H1 (cell line): Measurements from ENCODE around the gene NME3. TPM values are rescaled to one million over a fixed set of nuclear protein-coding genes. Genes with fewer than 3 reads are reported as not detected.

Experiments
- CTCF ChIA-PET: fragments of 300-600 bp; sonication (Branson Sonifier 250); formaldehyde crosslinking; loops from one replicate; lab custom pipeline; 2021; ENCODE audit not compliant: partially characterized antibody; lab: Charles Lee
- POLR2A ChIA-PET: fragments of 300-600 bp; sonication (Branson Sonifier 250); formaldehyde crosslinking; loops from one replicate; lab custom pipeline; 2021; ENCODE audit warnings: inconsistent platforms; ENCODE audit not compliant: partially characterized antibody; lab: Charles Lee
- DNase-seq, 2 experiments: peaks; one replicate each; pipeline versions ENCODE4 v3.0.0 to v3.0.0-alpha.2; 2010 to 2022; ENCODE audit warnings: low spot score in 2 of 2, low read depth in 1 of 2, mixed read lengths in 1 of 2
- FAIRE-seq: peaks from 2 replicates; lab custom pipeline; 2011; peaks lifted over from hg19 to GRCh38; lab: Jason Lieb, UNC
- H2AFZ ChIP-seq: 2 replicates; pipeline ENCODE4 v1.8.1; 2012; ENCODE audit warnings: low read length, inconsistent platforms
- H2AK5ac ChIP-seq: 2 replicates; pipeline ENCODE4 v1.6.1; 2013; ENCODE audit warnings: low read depth, low read length
- H2BK120ac ChIP-seq: replicated peaks from 2 replicates; pipeline ENCODE3; 2013; ENCODE audit warnings: low read depth, low read length, inconsistent platforms
- H2BK12ac ChIP-seq: 2 replicates; pipeline ENCODE4 v1.6.1; 2013; ENCODE audit warnings: low read depth, low read length
- H2BK15ac ChIP-seq: 2 replicates; pipeline ENCODE4 v1.6.1; 2013; ENCODE audit warnings: low read length
- H2BK20ac ChIP-seq: 2 replicates; pipeline ENCODE4 v1.6.1; 2013; ENCODE audit warnings: low read length
- H2BK5ac ChIP-seq: 2 replicates; pipeline ENCODE4 v1.6.1; 2013; ENCODE audit warnings: low read depth, low read length
- H3K14ac ChIP-seq: 2 replicates; pipeline ENCODE4 v1.6.1; 2013; ENCODE audit warnings: inconsistent platforms; ENCODE audit not compliant: insufficient read length
- H3K18ac ChIP-seq: 2 replicates; pipeline ENCODE4 v1.6.1; 2013; ENCODE audit warnings: low read length; ENCODE audit errors: extremely low read depth
- H3K23ac ChIP-seq: 2 replicates; pipeline ENCODE4 v1.6.1; 2013; ENCODE audit warnings: inconsistent platforms; ENCODE audit not compliant: insufficient read length
- H3K23me2 ChIP-seq: 2 replicates; pipeline ENCODE4 v1.6.1; 2013; ENCODE audit warnings: low read depth, low read length
- H3K27ac ChIP-seq: 2 replicates; pipeline ENCODE4 v1.6.1; 2011; ENCODE audit warnings: low read depth, low read length, inconsistent platforms
- H3K27me3 ChIP-seq, 4 experiments: replicated peaks in 1 of 4; 1 replicate in 1 of 4; 2 replicates in 3 of 4; pipeline versions ENCODE4 v1.6.1 to v1.8.1; 2011 to 2013; ENCODE audit warnings: low read length in 3 of 4, mild to moderate bottlenecking in 3 of 4, inconsistent platforms in 2 of 4, mixed read lengths in 2 of 4, moderate library complexity in 1 of 4; ENCODE audit not compliant: control insufficient read depth in 3 of 4, insufficient read depth in 3 of 4; ENCODE audit errors: extremely low read depth in 1 of 4
- H3K36me3 ChIP-seq, 4 experiments: 2 replicates each; pipeline versions ENCODE4 v1.6.1 to v1.8.1; 2011 to 2013; ENCODE audit warnings: mild to moderate bottlenecking in 4 of 4, low read length in 3 of 4, moderate library complexity in 2 of 4, control low read depth in 1 of 4, inconsistent platforms in 1 of 4; ENCODE audit not compliant: insufficient read depth in 4 of 4, control insufficient read depth in 2 of 4
- H3K4ac ChIP-seq: replicated peaks from 2 replicates; pipeline ENCODE3; 2013; ENCODE audit warnings: low read length, low read depth, mixed read lengths, inconsistent platforms; ENCODE audit not compliant: insufficient read length
- H3K4me1 ChIP-seq, 4 experiments: replicated peaks in 1 of 4; 1 replicate in 1 of 4; 2 replicates in 3 of 4; pipeline versions ENCODE4 v1.6.1 to v1.8.1; 2011 to 2013; ENCODE audit warnings: low read length in 3 of 4, inconsistent platforms in 2 of 4, mixed read lengths in 1 of 4; ENCODE audit not compliant: insufficient read depth in 4 of 4, control insufficient read depth in 3 of 4
- H3K4me2 ChIP-seq, 2 experiments: 2 replicates each; pipeline versions ENCODE4 v1.6.1 to v1.8.1; 2011 to 2013; ENCODE audit warnings: low read depth in 2 of 2, low read length in 2 of 2, control low read depth in 1 of 2, inconsistent platforms in 1 of 2, mild to moderate bottlenecking in 1 of 2; ENCODE audit not compliant: insufficient read depth in 1 of 2
- H3K4me3 ChIP-seq, 4 experiments: fragments of 200-600, 300-600 bp in 1 of 4; sonication (generic), shearing (Covaris generic), sonication (Bioruptor Twin) in 1 of 4; 2 replicates each; pipeline versions ENCODE4 v1.5.1 to v1.8.1; 2011 to 2016; ENCODE audit warnings: low read length in 4 of 4, low read depth in 3 of 4, control low read depth in 2 of 4, inconsistent platforms in 2 of 4, mild to moderate bottlenecking in 2 of 4, mixed read lengths in 1 of 4, moderate library complexity in 1 of 4; ENCODE audit not compliant: insufficient read depth in 2 of 4; ENCODE audit errors: extremely low read depth in 1 of 4
- H3K56ac ChIP-seq: replicated peaks from 2 replicates; pipeline ENCODE3; 2013; ENCODE audit warnings: low read depth, mild to moderate bottlenecking, mixed read lengths, low read length, inconsistent platforms; ENCODE audit not compliant: insufficient read length
- H3K79me1 ChIP-seq: 2 replicates; pipeline ENCODE4 v1.6.1; 2013; ENCODE audit warnings: low read depth, low read length, control low read depth
- H3K79me2 ChIP-seq, 2 experiments: 2 replicates each; pipeline versions ENCODE4 v1.6.1 to v1.8.1; 2012 to 2013; ENCODE audit warnings: low read length in 2 of 2, mild to moderate bottlenecking in 2 of 2, inconsistent platforms in 1 of 2; ENCODE audit not compliant: insufficient read depth in 2 of 2, control insufficient read depth in 1 of 2
- H3K9ac ChIP-seq, 4 experiments: replicated peaks in 1 of 4; 1 replicate in 1 of 4; 2 replicates in 3 of 4; pipeline versions ENCODE4 v1.6.1 to v1.8.1; 2011 to 2013; ENCODE audit warnings: low read depth in 3 of 4, low read length in 3 of 4, control low read depth in 2 of 4, mild to moderate bottlenecking in 2 of 4, moderate library complexity in 2 of 4, inconsistent platforms in 1 of 4; ENCODE audit errors: extremely low read depth in 1 of 4
- H3K9me3 ChIP-seq, 2 experiments: 2 replicates each; pipeline versions ENCODE4 v1.6.1 to v1.8.1; 2012 to 2013; ENCODE audit warnings: mild to moderate bottlenecking in 2 of 2, moderate library complexity in 2 of 2, control low read depth in 1 of 2, inconsistent platforms in 1 of 2, low read depth in 1 of 2, low read length in 1 of 2, mixed read lengths in 1 of 2; ENCODE audit not compliant: insufficient read depth in 2 of 2
- H4K20me1 ChIP-seq, 2 experiments: replicated peaks in 1 of 2; 2 replicates each; pipeline versions ENCODE3 to v1.8.1; 2011 to 2013; ENCODE audit warnings: inconsistent platforms in 2 of 2, low read length in 2 of 2, mild to moderate bottlenecking in 1 of 2; ENCODE audit not compliant: insufficient read depth in 2 of 2, control insufficient read depth in 1 of 2
- H4K5ac ChIP-seq: 2 replicates; pipeline ENCODE4 v1.6.1; 2013; ENCODE audit warnings: low read length, low read depth, mixed read lengths, inconsistent platforms; ENCODE audit not compliant: insufficient read length
- H4K8ac ChIP-seq: 2 replicates; pipeline ENCODE4 v1.8.0; 2013; ENCODE audit warnings: mild to moderate bottlenecking, moderate library complexity, low read length, inconsistent platforms; ENCODE audit not compliant: insufficient read depth; ENCODE audit errors: extremely low read depth
- H4K91ac ChIP-seq: replicated peaks from 2 replicates; pipeline ENCODE3; 2013; ENCODE audit warnings: low read length, mixed read lengths, inconsistent platforms; ENCODE audit not compliant: insufficient read length
- ATF2 ChIP-seq: IDR thresholded peaks from 2 replicates; pipeline ENCODE4 v1.6.1; 2012; ENCODE audit warnings: low read length, inconsistent platforms
- BACH1 ChIP-seq: IDR thresholded peaks from 2 replicates; pipeline ENCODE4 v1.6.1; 2012; ENCODE audit warnings: low read length, improper control_type of control experiment
- KDM5A ChIP-seq: fragments of 200-600 bp; IDR thresholded peaks from 2 replicates; pipeline ENCODE4 v1.7.1; 2012; ENCODE audit warnings: mild to moderate bottlenecking, low read length, inconsistent platforms, mixed read lengths
- MAFK ChIP-seq: IDR thresholded peaks from 2 replicates; pipeline ENCODE4 v1.6.1; 2012; ENCODE audit warnings: low read depth, mild to moderate bottlenecking, improper control_type of control experiment, low read length
- NANOG ChIP-seq: IDR thresholded peaks from 2 replicates; pipeline ENCODE4 v1.6.1; 2011; ENCODE audit warnings: low read length, low read depth, mild to moderate bottlenecking, inconsistent platforms; ENCODE audit not compliant: insufficient read depth, poor library complexity, severe bottlenecking
- POU5F1 ChIP-seq: IDR thresholded peaks from 2 replicates; pipeline ENCODE4 v1.6.1; 2011; ENCODE audit warnings: low read depth, mild to moderate bottlenecking, low read length, moderate library complexity
- RAD21 ChIP-seq, 2 experiments: IDR thresholded peaks in 1 of 2; conservative IDR thresholded peaks in 1 of 2; 2 replicates each; pipeline ENCODE4 v1.6.1; 2011; ENCODE audit warnings: low read depth in 2 of 2, low read length in 2 of 2, improper control_type of control experiment in 1 of 2, inconsistent platforms in 1 of 2, mild to moderate bottlenecking in 1 of 2, moderate library complexity in 1 of 2
- SUZ12 ChIP-seq: fragments of 200-600 bp; sonication (generic); IDR thresholded peaks from 2 replicates; pipeline ENCODE4 v1.6.1; 2012; ENCODE audit warnings: mild to moderate bottlenecking, inconsistent platforms, low read length, moderate library complexity, mixed read lengths
- TAF1 ChIP-seq: IDR thresholded peaks from 2 replicates; pipeline ENCODE4 v1.6.1; 2011; ENCODE audit warnings: mild to moderate bottlenecking, low read depth, low read length
- TAF7 ChIP-seq: optimal IDR thresholded peaks from 2 replicates; pipeline ENCODE3; 2011; ENCODE audit warnings: low read depth, mild to moderate bottlenecking, inconsistent platforms, low read length, moderate library complexity, borderline replicate concordance
- WGBS, 2 experiments: shearing (Covaris generic) in 1 of 2; methylation state at CpG; one replicate each; pipeline versions ENCODE4 v1.1.6 to v1.1.7; 2013 to 2015; ENCODE audit warnings: low lambda C conversion rate in 2 of 2, mixed read lengths in 2 of 2, inconsistent platforms in 1 of 2, low coverage in 1 of 2, missing lambda C conversion rate in 1 of 2; ENCODE audit not compliant: insufficient replicate concordance in 2 of 2, insufficient coverage in 1 of 2, insufficient read length in 1 of 2; ENCODE audit errors: extremely low coverage in 1 of 2, missing lambda C conversion rate in 1 of 2; 5-methylcytosine and 5-hydroxymethylcytosine counted together
- polyA plus RNA-seq, 7 experiments: library from polyadenylated mRNA; depleted of rRNA in 3 of 7; stranded (reverse) in 5 of 7; unstranded in 2 of 7; fragments of >200 nt in 5 of 7; fragments of 200-250 nt in 2 of 7; gene quantifications; 1 replicate in 5 of 7; 2 replicates in 1 of 7; 4 replicates in 1 of 7; pipeline versions ENCODE4 v1.2.1 to v1.2.3, GENCODE V29; 2011 to 2013; ENCODE audit warnings: missing spikeins in 2 of 7, mixed read lengths in 2 of 7
- total RNA-seq: library from RNA; stranded (reverse); fragmentation: NEBNext Ultra II Directional; extraction: Animal tissue kit (Norgen Biotek cat#: 25700); gene quantifications from 2 replicates; pipeline ENCODE4 v1.2.1, GENCODE V29; 2021

The NME3 gene
- total and polyA plus RNA-seq, 2 of the 8 experiments (the other 6 are each of a cell fraction or from before 2014, with no cell fraction given) = 72.5 to 163 TPM

GRCh38 chr16:1766701-1767100 is 4.6 kb downstream of the NME3 start:
- ChIA-PET POLR2A (interaction anchor here (13.5 kb wide), 1 partner anchor 13 kb away, joined by 246 read pairs; the partner anchor contains the start of genes NUBP2 and SPSB3), CTCF (interaction anchor here (3.1 kb wide), 1 partner anchor 7 kb away, joined by 13 read pairs; the partner anchor contains the start of genes EME2 and MRPS34)
- no peaks in the 10 kb centered on the region for H3K79me1 ChIP-seq
- FAIRE-seq (no peak), DNase-seq (no peak)
- H2BK120ac ChIP-seq = no peak overlapping the region
- peaks cover 0 to 21% (median 12%) of the 10 kb centered on the region in 4 experiments; a peak in 5 of 7 replicates for H3K4me1 ChIP-seq
- H3K23me2 ChIP-seq = peaks cover 8% of the 10 kb centered on the region; the same call in 1 of the 2 replicates
- H3K14ac ChIP-seq = no peak overlapping the region
- H2BK20ac ChIP-seq = no peak overlapping the region
- peaks cover 1 to 13% of the 10 kb centered on the region in 2 experiments for H4K20me1 ChIP-seq
- no peaks in the 10 kb centered on the region; a peak in 1 of 4 replicates for H3K9me3 ChIP-seq
- 97% methylated on average over 14 of the region's 18 CpGs; no CpG with 5 or more reads in 1 of the 2 experiments for WGBS, 2 experiments
- no peak overlapping the region for H4K91ac ChIP-seq
- H2BK5ac ChIP-seq = no peak overlapping the region
- no peak overlapping the region for H3K9ac ChIP-seq
- TF ChIP-seq KDM5A = no peak
- TF ChIP-seq NANOG = no peak
- TF ChIP-seq POU5F1 = no peak
- TF ChIP-seq RAD21 (IDR thresholded peaks at IDR 0.05 in 1 of 2, conservative IDR thresholded peaks at IDR 0.05 in 1 of 2; ENCODE audit: low read depth in 2 of 2, low read length in 2 of 2) = no peak
- no peak for TF ChIP-seq TAF1
- no peak for TF ChIP-seq MAFK
- no peak for TF ChIP-seq BACH1
- no peak for TF ChIP-seq ATF2
- TF ChIP-seq TAF7 = no peak
- TF ChIP-seq SUZ12 = no peak
- H2AFZ ChIP-seq = no peak overlapping the region
- H2AK5ac ChIP-seq = no peak overlapping the region
- H3K36me3 ChIP-seq = peaks cover 3 to 37% (median 7%) of the 10 kb centered on the region in 4 experiments; a peak in 4 of 8 replicates
- H3K4me3 ChIP-seq = no peak overlapping the region
- no peak overlapping the region for H3K4me2 ChIP-seq
- H3K23ac ChIP-seq = no peak overlapping the region
- no peak overlapping the region for H2BK15ac ChIP-seq
- no peak overlapping the region for H3K18ac ChIP-seq
- H3K56ac ChIP-seq = no peak overlapping the region
- no peaks in the 10 kb centered on the region; a peak in 1 of 4 replicates for H3K79me2 ChIP-seq
- no peak overlapping the region for H4K5ac ChIP-seq
- no peak overlapping the region for H3K4ac ChIP-seq
- H4K8ac ChIP-seq = no peak overlapping the region
- no peaks in the 10 kb centered on the region; a peak in 1 of 7 replicates for H3K27me3 ChIP-seq
- no peak overlapping the region for H2BK12ac ChIP-seq
- H3K27ac ChIP-seq = no peak overlapping the region
